ENCODE measurements around the gene TDRD9. TPM values are rescaled to one million over a fixed set of nuclear protein-coding genes. Genes with fewer than 3 reads are reported as not detected.

Gene TDRD9
- polyA plus RNA-seq, 1 donor from 2014 or later: 15.9 TPM

- Histone ChIP-seq H2AFZ (ENCODE audit: low read depth, low read length) (no peak overlapping the region), H3K36me3 (ENCODE audit: insufficient read depth, low read length) (no peaks in the 10 kb centered on the region), H3K9ac (ENCODE audit: low read length) (no peak overlapping the region), H3K4me3 (ENCODE audit: low read length) (no peak overlapping the region), H3K27ac (ENCODE audit: low read length) (no peak overlapping the region), H3K27me3 (ENCODE audit: insufficient read depth, low read depth, low read length) (no peaks in the 10 kb centered on the region), H3K4me2 (ENCODE audit: low read length) (no peak overlapping the region), H3K9me2 (ENCODE audit: insufficient read depth, low read length) (no peaks in the 10 kb centered on the region), H4K20me1 (ENCODE audit: insufficient read depth) (no peaks in the 10 kb centered on the region), H3K9me3 (ENCODE audit: low read length) (no peaks in the 10 kb centered on the region), H3K79me2 (replicated peaks; ENCODE audit: insufficient read depth, low read length) (no peaks in the 10 kb centered on the region), H3F3A (ENCODE audit: insufficient read depth, low read length, poor library complexity, severe bottlenecking) (no peaks in the 10 kb centered on the region)
- TF ChIP-seq POLR2AphosphoS5 (IDR thresholded peaks at IDR 0.05) (no peak), CTCF (IDR thresholded peaks at IDR 0.05; ENCODE audit: poor library complexity, severe bottlenecking) (no peak), EZH2 (IDR thresholded peaks at IDR 0.05; ENCODE audit: borderline replicate concordance, insufficient read depth, low read length, poor library complexity, severe bottlenecking) (no peak)
Measured at GRCh38 chr14:103905842-103906456, 22.3 kb upstream of the TDRD9 start.

- Histone ChIP-seq H3K4me2 (ENCODE audit: low read length) (no peak overlapping the region), H3K9me2 (ENCODE audit: insufficient read depth, low read length) (no peaks in the 10 kb centered on the region), H3F3A (ENCODE audit: insufficient read depth, low read length, poor library complexity, severe bottlenecking) (no peaks in the 10 kb centered on the region), H2AFZ (ENCODE audit: low read depth, low read length) (no peak overlapping the region), H4K20me1 (ENCODE audit: insufficient read depth) (no peaks in the 10 kb centered on the region), H3K27ac (ENCODE audit: low read length) (no peak overlapping the region), H3K79me2 (replicated peaks; ENCODE audit: insufficient read depth, low read length) (no peaks in the 10 kb centered on the region), H3K27me3 (ENCODE audit: insufficient read depth, low read depth, low read length) (no peaks in the 10 kb centered on the region), H3K9me3 (ENCODE audit: low read length) (no peaks in the 10 kb centered on the region), H3K9ac (ENCODE audit: low read length) (no peak overlapping the region), H3K36me3 (ENCODE audit: insufficient read depth, low read length) (no peaks in the 10 kb centered on the region), H3K4me3 (ENCODE audit: low read length) (no peak overlapping the region)
- TF ChIP-seq RAD21 (conservative IDR thresholded peaks at IDR 0.05) (no peak), REST (IDR thresholded peaks at IDR 0.05; ENCODE audit: borderline replicate concordance) (no peak), CTCF (IDR thresholded peaks at IDR 0.05; ENCODE audit: poor library complexity, severe bottlenecking) (no peak), EP300 (conservative IDR thresholded peaks at IDR 0.05; ENCODE audit: poor library complexity, severe bottlenecking) (no peak), EZH2 (IDR thresholded peaks at IDR 0.05; ENCODE audit: borderline replicate concordance, insufficient read depth, low read length, poor library complexity, severe bottlenecking) (no peak), TAF1 (IDR thresholded peaks at IDR 0.05; ENCODE audit: low read depth) (no peak), MXI1 (conservative IDR thresholded peaks at IDR 0.05; ENCODE audit: poor library complexity, severe bottlenecking) (no peak), POLR2AphosphoS5 (IDR thresholded peaks at IDR 0.05) (no peak), SMC3 (conservative IDR thresholded peaks at IDR 0.05; ENCODE audit: poor library complexity) (no peak)
Measured at GRCh38 chr14:103908580-103908979, 19.7 kb upstream of the TDRD9 start.

Data from neural cell (in vitro differentiated cells).